PC-9 (cell line): Measurements from ENCODE around the gene UBE2A. TPM values are rescaled to one million over a fixed set of nuclear protein-coding genes. Genes with fewer than 3 reads are reported as not detected.

Experiments used
- BruUV-seq: library from RNA; stranded (reverse); fragments of 400-500 nt; replicated peaks from 2 replicates; lab custom pipeline; 2021; lab: Mats Ljungman, UMichigan
- CTCF ChIA-PET: fragments of 300-600 bp; sonication (Branson Sonifier 250); formaldehyde crosslinking; loops from one replicate; lab custom pipeline; 2022; ENCODE audit warnings: antibody characterized with exemption; lab: Charles Lee
- POLR2A ChIA-PET: fragments of 300-600 bp; sonication (Branson Sonifier 250); formaldehyde crosslinking; loops from one replicate; lab custom pipeline; 2022; ENCODE audit warnings: antibody characterized with exemption; ENCODE audit not compliant: unreplicated experiment; lab: Charles Lee
- DNase-seq, 2 experiments: peaks; one replicate each; pipeline versions ENCODE4 v3.0.0 to v3.0.0-alpha.2; 2015 to 2022; ENCODE audit warnings: mixed read lengths in 1 of 2
- H2AFZ ChIP-seq: fragments of 200-600 bp; sonication (generic); 2 replicates; pipeline ENCODE4 v1.8.1; 2017; ENCODE audit warnings: antibody characterized with exemption
- H3F3A ChIP-seq: fragments of 200-600 bp; sonication (generic); 2 replicates; pipeline ENCODE4 v1.8.1; 2017; ENCODE audit warnings: antibody characterized with exemption, mild to moderate bottlenecking, low read depth; ENCODE audit not compliant: insufficient read depth
- H3K27ac ChIP-seq: fragments of 200-600 bp; sonication (generic); 2 replicates; pipeline ENCODE4 v1.6.1; 2016; ENCODE audit warnings: mixed run types
- H3K27me3 ChIP-seq: fragments of 200-600 bp; sonication (generic); 2 replicates; pipeline ENCODE4 v1.6.1; 2016; ENCODE audit warnings: low read depth, mixed run types; ENCODE audit not compliant: insufficient read depth
- H3K36me3 ChIP-seq: fragments of 200-600 bp; sonication (generic); 2 replicates; pipeline ENCODE4 v1.6.1; 2016; ENCODE audit warnings: low read depth, mixed run types
- H3K4me1 ChIP-seq: fragments of 200-600 bp; sonication (generic); replicated peaks from 2 replicates; pipeline ENCODE4 v1.6.1; 2016; ENCODE audit warnings: mixed run types; ENCODE audit not compliant: insufficient read depth
- H3K4me2 ChIP-seq: fragments of 200-600 bp; sonication (generic); 2 replicates; pipeline ENCODE4 v1.6.1; 2017; ENCODE audit warnings: mixed run types
- H3K4me3 ChIP-seq: fragments of 200-600 bp; sonication (generic); 2 replicates; pipeline ENCODE4 v1.6.1; 2016; ENCODE audit warnings: mixed run types
- H3K79me2 ChIP-seq: fragments of 200-600 bp; sonication (generic); 2 replicates; pipeline ENCODE4 v1.6.1; 2017; ENCODE audit warnings: low read depth, mixed run types
- H3K9me2 ChIP-seq: fragments of 200-600 bp; sonication (generic); 2 replicates; pipeline ENCODE4 v1.8.1; 2017; ENCODE audit warnings: mild to moderate bottlenecking; ENCODE audit not compliant: insufficient read depth
- H3K9me3 ChIP-seq: fragments of 200-600 bp; sonication (generic); 2 replicates; pipeline ENCODE4 v1.8.1; 2016; ENCODE audit warnings: low read depth; ENCODE audit not compliant: insufficient read depth
- H4K20me1 ChIP-seq: fragments of 200-600 bp; sonication (generic); 2 replicates; pipeline ENCODE4 v1.8.1; 2017; ENCODE audit not compliant: insufficient read depth
- CTCF ChIP-seq: fragments of 200-600 bp; sonication (generic); conservative IDR thresholded peaks from 2 replicates; pipeline ENCODE4 v1.6.1; 2017; ENCODE audit warnings: mixed run types, antibody characterized with exemption, mild to moderate bottlenecking, moderate library complexity
- EZH2 ChIP-seq: fragments of 200-600 bp; sonication (generic); IDR thresholded peaks from 2 replicates; pipeline ENCODE4 v1.8.0; 2017; ENCODE audit warnings: antibody characterized with exemption, low read depth
- intact Hi-C: fragments of 100-400 bp; cut with micrococcal nuclease; formaldehyde crosslinking; loops from one replicate; pipeline ENCODE4 v1.10.0; 2022; ENCODE audit not compliant: unreplicated experiment
- total RNA-seq: library from RNA; stranded (reverse); gene quantifications from 2 replicates; pipeline ENCODE4 v1.2.3, GENCODE V29; 2021

Gene UBE2A
- total RNA-seq, 1 experiment from 2014 or later, result 119 TPM

GRCh38 chrX:119625843-119626242, 51.5 kb downstream of the UBE2A start:
- Histone ChIP-seq H4K20me1 (no peaks in the 10 kb centered on the region), H3K9me3 (no peaks in the 10 kb centered on the region), H3K79me2 (no peaks in the 10 kb centered on the region), H3K4me1 (no peaks in the 10 kb centered on the region), H3K27me3 (no peaks in the 10 kb centered on the region), H3K4me3 (no peak overlapping the region), H3K27ac (no peak overlapping the region), H2AFZ (no peak overlapping the region), H3K9me2 (no peaks in the 10 kb centered on the region), H3F3A (no peaks in the 10 kb centered on the region), H3K36me3 (no peaks in the 10 kb centered on the region), H3K4me2 (no peak overlapping the region)
- TF ChIP-seq CTCF, result no peak
- TF ChIP-seq EZH2, result no peak
- ChIA-PET POLR2A (interaction anchor here (0.6 to 0.7 kb wide), 2 partner anchors 371 to 1593 kb away, joined by 3 read pairs; no protein-coding TSS in a partner anchor), CTCF (no interaction called here)
- no peak for DNase-seq
- BruUV-seq, result no TSS peak
- intact Hi-C loops, result no loop called here

Other genes with a start within 250 kb of the UBE2A start
- 38.4 and 42.3 TPM in 2 replicates for gene SLC25A43, start 175.2 kb upstream of the UBE2A start, total RNA-seq
- gene SLC25A5, start 106.1 kb upstream of the UBE2A start, total RNA-seq, result 714 and 807 TPM in 2 replicates
- 56.5 and 63.7 TPM in 2 replicates for gene STEEP1, start 9.2 kb upstream of the UBE2A start, total RNA-seq
- 25.7 TPM in 2 replicates for gene NKRF, start 31.9 kb downstream of the UBE2A start, total RNA-seq
- 32.8 and 43.7 TPM in 2 replicates for gene SEPTIN6, start 118.6 kb downstream of the UBE2A start, total RNA-seq
- gene SOWAHD, start 184.0 kb downstream of the UBE2A start, total RNA-seq, result 1.4 and 2.8 TPM in 2 replicates
- 3,176 and 3,660 TPM in 2 replicates for gene RPL39, start 217.1 kb downstream of the UBE2A start, total RNA-seq